ENCODE data around the gene ZBTB21. TPM values are rescaled to one million over a fixed set of nuclear protein-coding genes. Genes with fewer than 3 reads are reported as not detected.

ZBTB21 gene
- total RNA-seq, 4 donors from 2014 or later = 16.3 to 33.5 (median 18.6) TPM

DNA sequence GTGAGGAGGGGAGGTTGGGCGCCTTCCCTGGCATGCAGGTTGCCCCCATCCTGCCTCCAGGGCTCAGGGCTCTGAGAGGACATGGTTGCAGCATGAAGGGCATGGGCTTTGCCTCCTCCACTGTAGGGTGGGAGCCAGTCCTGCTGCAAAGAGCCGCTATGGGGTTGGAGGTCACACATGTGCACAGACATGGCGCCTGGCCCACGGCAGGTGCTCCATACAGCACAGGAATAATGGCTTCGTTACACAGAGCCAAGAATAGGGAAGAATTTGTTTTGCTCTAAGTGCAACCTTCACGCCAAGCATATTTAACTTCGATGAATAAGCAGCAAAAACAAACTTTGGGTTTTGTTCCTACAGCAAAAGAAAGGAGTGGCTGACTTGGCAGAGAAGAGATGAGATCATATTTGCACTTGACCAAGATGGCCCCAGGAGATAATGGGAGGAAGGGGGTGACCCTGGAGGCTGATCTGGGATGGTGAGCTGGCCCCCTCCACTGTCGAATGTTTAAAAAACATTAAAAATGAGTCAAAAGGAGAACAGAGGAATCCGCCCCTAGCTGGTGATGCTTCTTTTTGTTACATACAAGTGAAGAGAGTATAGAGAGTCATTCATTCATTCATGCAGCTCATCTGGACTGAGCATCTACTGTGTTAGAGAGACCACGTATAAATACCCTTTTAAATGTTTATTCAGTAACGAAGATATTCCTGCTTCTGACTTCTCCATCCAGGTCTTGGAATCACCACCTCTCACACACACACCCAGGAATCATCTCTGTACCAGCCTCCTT lies 43.9 kb downstream of the ZBTB21 start:
- intact Hi-C loops (cut with DNase I) = no loop called here
- DNase-seq = no peak
- H3K9me3 ChIP-seq = no peaks in the 10 kb centered on the region
- H3K4me3 ChIP-seq (replicated peaks in 1 of 3) = no peak overlapping the region
- H3K4me1 ChIP-seq = no peaks in the 10 kb centered on the region
- no peaks in the 10 kb centered on the region for H3K36me3 ChIP-seq
- TF ChIP-seq, protein P1, sequence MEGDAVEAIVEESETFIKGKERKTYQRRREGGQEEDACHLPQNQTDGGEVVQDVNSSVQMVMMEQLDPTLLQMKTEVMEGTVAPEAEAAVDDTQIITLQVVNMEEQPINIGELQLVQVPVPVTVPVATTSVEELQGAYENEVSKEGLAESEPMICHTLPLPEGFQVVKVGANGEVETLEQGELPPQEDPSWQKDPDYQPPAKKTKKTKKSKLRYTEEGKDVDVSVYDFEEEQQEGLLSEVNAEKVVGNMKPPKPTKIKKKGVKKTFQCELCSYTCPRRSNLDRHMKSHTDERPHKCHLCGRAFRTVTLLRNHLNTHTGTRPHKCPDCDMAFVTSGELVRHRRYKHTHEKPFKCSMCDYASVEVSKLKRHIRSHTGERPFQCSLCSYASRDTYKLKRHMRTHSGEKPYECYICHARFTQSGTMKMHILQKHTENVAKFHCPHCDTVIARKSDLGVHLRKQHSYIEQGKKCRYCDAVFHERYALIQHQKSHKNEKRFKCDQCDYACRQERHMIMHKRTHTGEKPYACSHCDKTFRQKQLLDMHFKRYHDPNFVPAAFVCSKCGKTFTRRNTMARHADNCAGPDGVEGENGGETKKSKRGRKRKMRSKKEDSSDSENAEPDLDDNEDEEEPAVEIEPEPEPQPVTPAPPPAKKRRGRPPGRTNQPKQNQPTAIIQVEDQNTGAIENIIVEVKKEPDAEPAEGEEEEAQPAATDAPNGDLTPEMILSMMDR (IDR thresholded peaks at IDR 0.05) = no peak
- no peak for TF ChIP-seq POLR2A (IDR thresholded peaks at IDR 0.05)
- WGBS, 2 donors = 84 to 85% methylated on average over 10 to 11 of the region's 11 CpGs
- H3K27me3 ChIP-seq = no peaks in the 10 kb centered on the region
- no peak overlapping the region for H3K27ac ChIP-seq

DNA sequence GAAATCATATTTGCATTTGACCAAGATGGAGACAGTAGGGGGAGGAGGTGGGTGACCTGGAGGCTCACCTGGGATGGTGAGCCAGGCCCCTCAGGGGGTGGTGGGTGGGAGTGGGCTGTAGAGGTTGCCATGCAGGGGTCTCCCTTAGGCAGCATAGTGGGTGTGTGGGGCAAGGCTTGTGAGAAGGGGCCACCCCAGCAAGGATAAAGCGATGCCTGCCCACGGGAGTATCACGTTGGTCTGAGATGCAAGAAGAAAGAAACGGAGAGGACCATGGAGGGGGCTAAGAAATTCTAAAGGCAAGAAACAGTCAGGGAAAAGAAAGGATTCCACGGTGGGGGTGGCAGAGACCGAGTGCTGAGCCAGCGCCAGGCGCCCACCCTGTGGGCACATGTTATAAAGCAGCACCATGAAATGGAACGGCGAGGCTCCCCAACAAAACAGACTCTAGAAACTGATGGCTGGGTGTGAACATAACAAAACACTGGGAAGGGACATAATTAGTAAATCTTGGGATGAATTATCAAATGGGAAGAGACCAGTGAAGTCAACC lies 44.6 kb downstream of the ZBTB21 start:
- DNase-seq = no peak
- Histone ChIP-seq H3K4me1 (no peaks in the 10 kb centered on the region), H3K27me3 (no peaks in the 10 kb centered on the region), H3K36me3 (no peaks in the 10 kb centered on the region), H3K4me3 (replicated peaks in 1 of 3) (no peak overlapping the region), H3K9me3 (no peaks in the 10 kb centered on the region), H3K27ac (no peak overlapping the region)
- intact Hi-C loops (cut with DNase I) = no loop called here
- WGBS, 2 donors = 92 to 93% methylated on average over 10 of the region's 10 CpGs
- no peak for TF ChIP-seq POLR2A (IDR thresholded peaks at IDR 0.05)
- TF ChIP-seq, protein P1 (IDR thresholded peaks at IDR 0.05) = no peak

DNA sequence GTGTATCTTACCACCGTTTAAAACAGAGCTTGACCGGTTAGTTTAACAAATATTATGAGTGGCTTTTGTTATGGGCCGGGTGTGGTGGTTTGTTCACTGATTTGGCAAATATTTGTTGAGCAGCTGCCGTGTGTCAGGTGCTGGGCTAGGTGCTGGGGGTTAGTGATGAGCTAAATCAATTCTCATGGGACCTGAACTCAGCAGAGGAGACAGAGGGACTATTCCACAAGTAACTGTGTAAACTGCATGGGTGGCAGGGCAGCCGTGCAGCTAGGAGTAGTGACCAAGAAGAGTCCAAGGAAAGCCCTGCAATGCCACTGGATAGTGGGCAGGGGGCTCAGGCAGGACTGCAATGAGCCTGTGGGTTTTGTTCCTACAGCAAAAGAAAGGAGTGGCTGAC lies 45.1 kb downstream of the ZBTB21 start:
- H3K4me1 ChIP-seq = no peaks in the 10 kb centered on the region
- TF ChIP-seq, protein P1 (IDR thresholded peaks at IDR 0.05) = no peak
- TF ChIP-seq POLR2A (IDR thresholded peaks at IDR 0.05) = no peak
- WGBS, 2 donors = 68 to 76% methylated on average over 5 of the region's 5 CpGs
- DNase-seq = no peak
- H3K27me3 ChIP-seq = no peaks in the 10 kb centered on the region
- no peak overlapping the region for H3K27ac ChIP-seq
- intact Hi-C loops (cut with DNase I) = no loop called here
- no peaks in the 10 kb centered on the region for H3K36me3 ChIP-seq
- H3K4me3 ChIP-seq (replicated peaks in 1 of 3) = no peak overlapping the region
- no peaks in the 10 kb centered on the region for H3K9me3 ChIP-seq

DNA sequence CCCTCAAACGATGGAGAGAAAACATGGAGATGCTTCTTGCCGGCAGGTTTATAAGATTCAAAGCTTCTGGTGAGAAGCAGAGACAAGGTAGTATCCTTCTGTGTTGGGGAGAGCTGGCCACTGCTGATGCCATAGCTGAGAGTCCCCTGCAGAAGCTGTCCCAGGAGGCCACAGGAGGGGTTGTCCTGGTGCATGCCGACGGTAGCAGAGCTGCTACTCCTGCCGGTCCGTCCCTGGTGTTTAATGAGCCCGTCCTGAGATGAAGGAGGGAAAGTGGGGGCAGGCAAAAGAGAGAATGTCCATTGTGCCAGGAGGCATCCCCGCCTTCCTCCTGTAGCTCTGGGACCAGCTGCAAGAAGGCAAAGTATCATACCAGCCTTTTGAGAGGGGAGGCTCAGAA lies 46.0 kb downstream of the ZBTB21 start:
- H3K36me3 ChIP-seq = no peaks in the 10 kb centered on the region
- H3K9me3 ChIP-seq = no peaks in the 10 kb centered on the region
- intact Hi-C loops (cut with DNase I) = no loop called here
- H3K4me3 ChIP-seq (replicated peaks in 1 of 3) = no peak overlapping the region
- no peaks in the 10 kb centered on the region for H3K4me1 ChIP-seq
- no peaks in the 10 kb centered on the region for H3K27me3 ChIP-seq
- no peak for DNase-seq
- TF ChIP-seq POLR2A (IDR thresholded peaks at IDR 0.05) = no peak
- TF ChIP-seq, protein P1 (IDR thresholded peaks at IDR 0.05) = no peak
- H3K27ac ChIP-seq = no peak overlapping the region
- WGBS, 2 donors = 68 to 75% methylated on average over 7 to 8 of the region's 8 CpGs

DNA sequence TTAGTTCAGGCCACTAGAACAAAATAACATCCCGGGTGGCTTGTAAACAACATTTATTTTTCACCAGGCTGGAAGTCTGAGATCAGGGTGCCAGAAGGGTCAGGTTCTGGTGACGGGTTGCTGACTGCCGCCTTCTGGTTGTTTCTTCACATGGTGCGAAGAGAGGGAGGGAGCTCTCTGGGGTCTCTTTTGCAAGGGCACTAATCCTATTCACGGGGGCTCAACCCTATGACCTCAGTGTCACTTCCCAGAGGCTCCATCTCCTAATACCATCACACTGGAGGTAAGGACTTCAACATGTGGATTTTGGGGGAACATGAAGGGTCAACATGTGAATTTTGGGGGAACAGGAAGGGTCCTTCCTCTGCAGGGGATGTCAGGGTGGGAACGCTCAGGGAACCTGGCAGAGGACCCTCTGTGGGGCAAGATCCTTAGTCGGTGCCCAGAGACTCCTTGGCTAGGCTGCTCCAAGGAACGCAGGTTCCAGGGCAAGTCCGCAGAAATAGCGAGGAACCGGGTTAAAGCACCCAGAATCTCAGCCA lies 47.7 kb downstream of the ZBTB21 start:
- TF ChIP-seq, protein P1 (IDR thresholded peaks at IDR 0.05) = no peak
- WGBS, 2 donors = 91 to 96% methylated on average over 11 of the region's 11 CpGs
- no peak for DNase-seq
- Histone ChIP-seq H3K27ac (no peak overlapping the region), H3K36me3 (no peaks in the 10 kb centered on the region), H3K4me3 (replicated peaks in 1 of 3) (no peak overlapping the region), H3K9me3 (no peaks in the 10 kb centered on the region), H3K27me3 (no peaks in the 10 kb centered on the region), H3K4me1 (peaks cover 0 to 9% of the 10 kb centered on the region in 2 donors)
- intact Hi-C loops (cut with DNase I) = no loop called here

Measured in thyroid gland (tissue), 4 donors.